ENCODE data around the gene SORCS2.
A peak's percentile ranks its signal among the peaks of the same experiment; 100 is the strongest.

The SORCS2 gene

DNA sequence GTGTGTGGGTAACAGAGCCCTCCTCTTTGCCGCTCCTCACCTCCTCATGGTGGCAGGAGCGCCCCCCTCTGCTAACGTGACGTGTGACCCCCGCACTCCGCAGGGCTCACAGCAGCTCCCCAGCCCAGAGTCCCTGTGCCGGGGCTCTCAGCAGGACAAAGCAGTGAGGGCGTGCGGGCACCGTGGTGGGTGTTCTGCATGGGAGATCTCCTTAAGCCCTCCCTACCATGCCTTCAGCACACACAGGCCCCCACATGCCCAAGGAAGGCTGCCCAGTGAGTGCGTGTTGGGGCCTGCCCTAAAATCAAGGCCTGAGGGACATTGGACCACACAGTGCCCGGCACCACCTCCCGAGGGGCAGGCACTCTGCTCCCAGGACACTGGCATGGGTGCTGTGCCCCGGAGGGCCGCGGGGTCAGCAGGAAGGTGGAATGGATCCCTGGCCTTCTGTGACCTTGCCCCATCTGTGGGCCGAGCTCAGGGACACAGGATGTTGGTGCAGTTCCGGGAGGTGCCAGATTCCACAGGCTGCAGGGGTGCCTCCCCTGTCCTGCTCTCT, 232.3 kb downstream of the SORCS2 start:
- peak; percentile 6 for DNase-seq
- no peak overlapping the region for H3K27ac Mint-ChIP-seq
- H3K4me3 Mint-ChIP-seq, result no peak overlapping the region
- peaks cover 2% of the 10 kb centered on the region for H3K27me3 Mint-ChIP-seq
- H3K4me1 Mint-ChIP-seq (ENCODE audit: low read depth), result no peaks in the 10 kb centered on the region
- H3K36me3 Mint-ChIP-seq (ENCODE audit: low read depth), result no peaks in the 10 kb centered on the region
- no peaks in the 10 kb centered on the region for H3K9me3 Mint-ChIP-seq

DNA sequence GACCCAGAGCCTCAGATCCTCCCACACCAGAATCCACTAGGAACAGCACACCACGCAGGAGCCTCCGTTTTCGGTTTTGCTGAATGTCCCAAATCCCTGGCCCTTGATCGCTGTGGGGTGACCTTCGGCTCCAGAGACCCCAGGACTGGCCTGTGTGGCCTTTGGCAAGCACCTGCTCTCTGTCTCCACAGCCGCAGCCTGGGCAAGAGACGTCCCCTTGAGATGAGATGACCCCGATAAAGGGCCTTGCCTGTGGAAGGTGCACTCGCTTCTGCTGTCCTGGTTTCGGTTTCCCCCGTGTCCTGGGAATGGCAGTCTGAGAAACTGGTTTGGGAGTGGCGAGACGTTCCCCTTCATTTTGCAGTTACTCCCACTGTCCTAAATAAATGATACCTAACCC, 232.8 kb downstream of the SORCS2 start:
- H3K4me3 Mint-ChIP-seq, result no peak overlapping the region
- H3K36me3 Mint-ChIP-seq (ENCODE audit: low read depth), result no peaks in the 10 kb centered on the region
- peaks cover 2% of the 10 kb centered on the region for H3K27me3 Mint-ChIP-seq
- H3K4me1 Mint-ChIP-seq (ENCODE audit: low read depth), result no peaks in the 10 kb centered on the region
- no peak overlapping the region for H3K27ac Mint-ChIP-seq
- DNase-seq, result peak; percentile 16
- H3K9me3 Mint-ChIP-seq, result no peaks in the 10 kb centered on the region

DNA sequence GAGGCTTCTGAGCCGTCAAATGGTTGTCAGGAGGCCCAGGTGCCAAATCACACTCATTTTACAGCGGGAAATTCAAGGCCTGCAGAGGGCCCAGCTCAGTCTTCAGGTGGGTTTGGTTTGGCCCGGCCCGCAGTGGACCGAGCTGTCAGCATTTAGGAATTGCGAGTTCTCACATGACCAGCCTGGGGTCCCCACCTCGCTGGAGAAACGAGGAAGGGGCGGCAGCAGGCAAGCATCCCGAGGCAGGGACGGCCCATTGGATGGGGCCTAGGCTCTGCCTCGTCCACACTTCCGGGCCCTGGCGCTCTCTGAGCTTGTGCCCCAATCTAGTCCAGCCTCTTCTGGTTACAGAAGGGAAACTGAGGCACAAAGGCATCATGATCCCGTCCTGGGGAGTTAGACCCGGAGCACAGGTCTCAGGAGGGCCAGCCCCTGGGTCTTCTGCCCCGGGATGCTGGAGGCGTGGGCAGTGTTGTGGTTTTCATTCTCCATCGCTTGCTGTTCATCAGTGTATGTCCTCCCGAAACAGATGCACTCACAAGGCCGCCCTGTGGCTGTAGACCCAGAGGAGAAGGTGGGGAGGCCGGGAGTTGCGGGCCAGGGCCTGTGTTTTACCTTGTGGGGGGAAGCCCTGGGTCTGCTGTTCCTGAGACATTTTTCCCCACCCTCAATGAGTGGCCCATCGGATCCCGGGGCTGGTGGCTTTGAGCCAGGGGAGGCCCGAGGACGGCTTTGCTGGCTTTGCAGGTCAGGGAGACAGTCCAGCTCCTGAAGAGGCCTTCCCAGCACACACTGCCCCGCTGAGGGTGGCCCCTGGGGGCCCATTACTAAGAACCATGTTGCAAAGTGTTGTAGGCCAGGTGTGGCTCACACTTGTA, 233.5 kb downstream of the SORCS2 start:
- H3K36me3 Mint-ChIP-seq (ENCODE audit: low read depth), result no peaks in the 10 kb centered on the region
- H3K9me3 Mint-ChIP-seq, result no peaks in the 10 kb centered on the region
- no peak overlapping the region for H3K4me3 Mint-ChIP-seq
- peak; percentile 12 for DNase-seq
- peaks cover 2% of the 10 kb centered on the region for H3K27me3 Mint-ChIP-seq
- H3K4me1 Mint-ChIP-seq (ENCODE audit: low read depth), result no peaks in the 10 kb centered on the region
- H3K27ac Mint-ChIP-seq, result no peak overlapping the region

DNA sequence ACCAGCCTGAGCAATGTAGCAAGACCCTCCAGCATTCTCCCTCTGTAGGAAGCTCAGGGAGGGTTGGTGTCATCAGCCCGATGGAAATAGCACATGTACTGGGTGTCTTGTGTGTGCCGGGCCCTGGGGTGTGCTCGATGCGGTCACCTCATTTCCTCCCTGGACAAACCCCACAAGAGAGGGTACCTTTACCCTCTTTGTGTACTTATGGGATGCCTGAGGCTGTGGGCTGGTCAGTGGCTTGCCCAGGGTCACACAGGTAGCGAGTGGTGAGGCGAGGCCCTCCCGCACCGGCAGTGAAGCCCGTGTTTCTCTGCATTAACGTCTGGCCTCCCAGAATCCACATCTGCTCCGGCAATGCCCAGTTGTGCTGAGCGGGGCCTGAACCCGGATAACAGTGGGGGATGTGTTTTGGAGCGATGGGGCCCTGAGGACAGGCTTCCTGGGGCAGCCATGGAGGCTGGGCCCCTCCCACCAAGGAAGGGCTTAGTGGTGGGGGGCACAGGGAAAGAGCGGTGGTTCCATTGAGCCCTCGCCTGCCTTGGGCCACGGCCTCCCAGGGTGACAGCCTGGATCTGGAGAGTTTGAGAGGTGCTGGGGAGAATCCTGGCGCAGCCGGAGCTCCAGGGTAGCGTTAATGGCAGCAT, 234.3 kb downstream of the SORCS2 start:
- H3K27me3 Mint-ChIP-seq, result peaks cover 2% of the 10 kb centered on the region
- no peaks in the 10 kb centered on the region for H3K4me1 Mint-ChIP-seq (ENCODE audit: low read depth)
- H3K4me3 Mint-ChIP-seq, result no peak overlapping the region
- no peaks in the 10 kb centered on the region for H3K36me3 Mint-ChIP-seq (ENCODE audit: low read depth)
- peak; percentile 5 for DNase-seq
- no peaks in the 10 kb centered on the region for H3K9me3 Mint-ChIP-seq
- no peak overlapping the region for H3K27ac Mint-ChIP-seq

DNA sequence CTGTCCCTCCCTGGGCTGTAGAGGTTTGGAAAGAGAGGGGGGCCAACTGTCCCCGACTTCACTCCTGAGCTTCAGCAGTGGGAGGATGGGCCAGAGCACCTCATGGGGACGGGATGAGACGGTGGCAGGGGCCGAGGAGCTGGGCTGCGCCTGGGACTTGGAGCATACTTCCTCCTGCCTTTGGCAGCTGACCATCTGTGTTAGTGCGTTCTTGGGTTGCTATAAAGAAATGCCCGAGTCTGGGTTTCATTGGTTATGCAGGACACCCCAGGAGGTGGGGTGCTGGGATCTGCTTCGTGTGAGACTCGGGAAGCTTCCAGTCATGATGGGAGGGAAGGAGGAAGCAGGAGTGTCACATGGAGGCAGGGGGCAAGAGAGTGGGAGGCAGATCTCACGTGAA, 235.0 kb downstream of the SORCS2 start:
- no peak overlapping the region for H3K4me3 Mint-ChIP-seq
- no peak overlapping the region for H3K27ac Mint-ChIP-seq
- H3K9me3 Mint-ChIP-seq, result no peaks in the 10 kb centered on the region
- H3K27me3 Mint-ChIP-seq, result peaks cover 2% of the 10 kb centered on the region
- no peaks in the 10 kb centered on the region for H3K4me1 Mint-ChIP-seq (ENCODE audit: low read depth)
- peak; percentile 18 for DNase-seq
- H3K36me3 Mint-ChIP-seq (ENCODE audit: low read depth), result no peaks in the 10 kb centered on the region

DNA sequence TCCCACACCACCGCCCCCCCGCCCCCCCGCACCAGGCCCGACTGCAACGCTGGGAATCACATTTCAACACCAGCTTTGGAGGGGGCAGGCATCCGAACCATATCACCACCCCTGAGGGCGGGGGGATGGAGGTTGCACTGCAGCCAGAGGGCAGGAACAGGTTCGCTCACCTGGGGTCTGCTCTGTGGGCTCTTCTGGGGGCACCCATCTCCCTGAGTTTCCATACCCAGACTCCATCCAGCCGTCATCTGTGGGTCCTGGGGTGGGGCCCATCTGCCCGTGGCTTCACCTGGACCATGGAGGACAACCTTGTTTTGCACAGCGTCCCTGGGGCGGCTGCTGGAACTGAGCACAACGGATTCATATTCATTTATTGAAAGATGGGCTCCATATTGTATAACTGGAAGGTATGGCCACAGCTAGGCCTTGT, 235.5 kb downstream of the SORCS2 start:
- DNase-seq, result no peak
- no peaks in the 10 kb centered on the region for H3K36me3 Mint-ChIP-seq (ENCODE audit: low read depth)
- no peak overlapping the region for H3K4me3 Mint-ChIP-seq
- no peak overlapping the region for H3K27ac Mint-ChIP-seq
- peaks cover 2% of the 10 kb centered on the region for H3K27me3 Mint-ChIP-seq
- H3K4me1 Mint-ChIP-seq (ENCODE audit: low read depth), result no peaks in the 10 kb centered on the region
- H3K9me3 Mint-ChIP-seq, result no peaks in the 10 kb centered on the region

DNA sequence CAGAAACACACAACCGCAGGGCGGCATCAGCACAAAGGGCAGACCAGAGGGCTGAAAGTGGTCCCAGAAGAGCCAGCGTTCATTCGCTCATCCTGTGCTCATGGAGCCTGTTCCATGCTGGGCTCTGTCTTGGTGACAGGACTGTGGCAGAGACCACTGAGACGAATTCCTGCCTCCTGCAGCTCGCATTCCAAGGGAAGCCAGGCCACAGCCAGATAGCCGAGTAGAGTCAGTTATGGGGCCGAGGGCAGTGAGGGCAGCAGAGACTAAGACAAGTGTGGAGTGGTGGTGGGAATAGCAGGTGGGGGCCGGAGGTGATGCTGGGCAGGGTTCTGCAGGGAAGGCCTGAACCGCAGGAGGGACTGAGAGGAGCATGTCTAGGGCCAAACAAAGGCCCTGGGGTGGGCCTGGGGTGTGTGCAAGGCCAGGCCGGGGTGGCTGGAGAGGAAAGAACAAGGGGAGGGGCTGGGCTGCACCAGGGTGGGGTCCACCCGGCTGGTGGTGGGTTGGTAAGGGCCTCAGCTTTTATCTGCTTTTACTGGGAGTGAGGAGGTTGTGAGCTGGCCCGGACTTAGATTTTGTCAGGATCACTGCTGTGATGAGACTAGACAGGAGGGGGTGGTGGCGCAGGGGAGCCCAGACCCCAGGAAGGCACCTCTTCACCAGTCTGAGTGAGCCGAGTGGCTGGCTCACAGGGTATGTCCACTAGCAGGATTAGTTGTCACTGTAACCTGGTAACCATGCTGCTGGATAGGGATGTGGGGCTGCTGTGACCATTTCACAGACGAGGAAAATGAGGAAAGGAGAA, 236.1 kb downstream of the SORCS2 start:
- peak; percentile 8 for DNase-seq
- Mint-ChIP-seq H3K36me3 (ENCODE audit: low read depth) (no peaks in the 10 kb centered on the region), H3K27ac (no peak overlapping the region), H3K9me3 (no peaks in the 10 kb centered on the region), H3K4me3 (no peak overlapping the region), H3K27me3 (peaks cover 2% of the 10 kb centered on the region), H3K4me1 (ENCODE audit: low read depth) (no peaks in the 10 kb centered on the region)

DNA sequence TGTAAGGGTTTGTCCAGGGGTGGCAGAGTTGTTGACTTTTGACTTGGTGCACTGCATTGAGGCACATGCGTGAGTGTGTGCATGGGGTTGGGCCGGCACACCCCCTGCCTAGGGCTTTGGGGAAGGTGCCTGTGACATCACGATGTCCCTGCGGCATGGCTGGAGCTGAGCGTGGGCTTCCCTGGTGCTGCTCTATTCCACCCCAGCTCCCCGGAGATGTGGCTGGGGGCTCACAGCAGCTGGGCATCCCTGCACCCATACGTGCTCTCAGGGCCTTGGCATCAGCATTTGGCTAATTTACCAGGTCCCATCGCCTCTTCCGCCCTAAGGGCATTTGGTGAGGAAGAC, 236.7 kb downstream of the SORCS2 start:
- no peak for DNase-seq
- Mint-ChIP-seq H3K27me3 (peaks cover 2% of the 10 kb centered on the region), H3K27ac (no peak overlapping the region), H3K4me1 (ENCODE audit: low read depth) (no peaks in the 10 kb centered on the region), H3K4me3 (no peak overlapping the region), H3K36me3 (ENCODE audit: low read depth) (no peaks in the 10 kb centered on the region), H3K9me3 (no peaks in the 10 kb centered on the region)

DNA sequence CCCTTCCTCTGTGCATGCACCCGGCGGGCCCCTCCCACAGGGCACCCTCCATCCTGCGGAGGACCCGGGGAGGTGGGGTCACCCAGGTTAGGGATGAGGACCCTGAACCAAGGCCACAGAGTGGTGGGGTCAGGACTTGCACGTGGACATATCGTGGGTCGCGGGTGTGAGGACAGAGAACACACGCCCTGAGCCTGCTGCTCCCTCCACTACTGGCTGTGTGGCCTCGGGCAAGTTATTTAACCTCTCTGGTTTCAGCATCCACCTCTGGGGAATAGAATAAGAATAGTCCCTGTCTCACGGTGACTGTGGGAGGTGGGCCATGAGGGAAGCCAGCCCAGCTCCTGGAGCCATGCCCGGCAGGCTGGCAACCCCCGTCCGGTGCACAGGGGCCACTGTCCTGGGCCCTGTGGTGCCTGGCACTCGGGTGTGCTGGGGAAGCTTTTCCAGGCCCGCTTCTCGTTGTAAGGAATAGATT, 237.3 kb downstream of the SORCS2 start:
- DNase-seq, result no peak
- H3K36me3 Mint-ChIP-seq (ENCODE audit: low read depth), result no peaks in the 10 kb centered on the region

DNA sequence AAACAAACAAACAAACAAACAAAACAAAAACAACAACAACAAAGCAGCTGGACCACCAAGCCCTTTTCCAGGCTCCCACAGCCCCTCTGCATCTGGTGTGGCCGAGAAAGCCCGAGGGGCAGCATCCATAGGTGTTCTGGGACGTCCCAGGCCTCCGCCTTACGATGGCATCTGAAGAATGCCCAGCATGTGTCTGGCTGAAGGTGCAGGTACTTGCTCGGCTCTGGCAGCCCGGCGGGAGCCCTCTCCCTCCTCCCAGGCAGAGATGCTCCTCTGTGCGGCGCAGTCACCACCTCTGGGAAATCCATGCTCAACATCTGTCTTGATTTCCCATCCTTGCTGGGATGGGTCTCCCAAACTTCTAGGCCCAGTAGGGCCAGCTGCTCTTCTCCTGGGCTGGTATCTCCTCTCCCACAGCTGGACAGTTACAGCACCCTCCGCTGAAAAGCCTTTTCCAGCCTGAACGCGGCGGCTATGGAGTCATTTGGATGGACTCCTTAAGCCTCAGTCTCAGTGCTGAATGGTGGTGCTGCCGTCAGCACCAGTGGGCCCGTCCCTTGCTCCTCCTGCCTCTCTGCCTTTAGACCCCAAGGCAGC, 238.1 kb downstream of the SORCS2 start:
- Mint-ChIP-seq H3K4me1 (ENCODE audit: low read depth) (no peaks in the 10 kb centered on the region), H3K4me3 (no peak overlapping the region), H3K9me3 (no peaks in the 10 kb centered on the region), H3K36me3 (ENCODE audit: low read depth) (no peaks in the 10 kb centered on the region), H3K27me3 (peaks cover 2% of the 10 kb centered on the region), H3K27ac (no peak overlapping the region)
- no peak for DNase-seq

More for the DNA sequence above, 237.3 kb downstream of the SORCS2 start:
- no peak overlapping the region for H3K27ac Mint-ChIP-seq
- no peaks in the 10 kb centered on the region for H3K9me3 Mint-ChIP-seq
- H3K4me3 Mint-ChIP-seq, result no peak overlapping the region
- H3K4me1 Mint-ChIP-seq (ENCODE audit: low read depth), result no peaks in the 10 kb centered on the region
- peaks cover 2% of the 10 kb centered on the region for H3K27me3 Mint-ChIP-seq

DNA sequence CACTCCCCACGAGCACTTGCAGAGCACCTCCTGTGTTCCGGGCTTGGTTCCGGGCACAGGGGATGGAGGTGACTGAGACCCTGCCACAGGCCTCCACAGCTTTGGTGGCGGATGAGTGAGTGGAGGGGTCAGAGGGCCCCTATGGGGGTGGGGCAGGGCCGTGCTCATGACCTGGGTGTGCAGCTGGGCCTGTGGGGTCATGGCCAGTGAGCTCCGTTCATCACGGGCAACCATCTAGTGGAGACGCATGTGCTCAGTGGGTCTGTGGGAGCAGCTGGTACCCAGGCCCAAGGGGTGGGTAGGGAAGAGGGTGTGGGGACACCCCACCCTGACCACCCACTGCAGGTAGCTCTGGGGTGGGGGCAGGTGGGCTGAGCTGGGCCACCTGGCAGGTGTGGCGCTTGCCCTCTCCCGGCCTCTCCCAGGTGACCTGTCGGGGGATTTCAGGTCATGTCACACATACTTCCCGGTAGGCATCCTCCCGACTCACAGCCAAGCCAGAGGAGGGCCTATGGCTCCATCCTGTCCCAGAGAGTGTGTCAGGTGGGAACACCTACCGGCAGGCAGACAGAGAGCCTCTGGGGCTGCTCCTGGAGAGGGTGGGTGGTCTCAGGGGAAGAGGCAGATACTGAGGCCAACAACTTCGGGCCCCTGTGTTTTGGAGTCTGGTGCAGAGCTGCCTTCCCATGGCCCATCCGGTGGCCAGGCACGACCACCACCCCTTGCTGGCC, 238.8 kb downstream of the SORCS2 start:
- H3K4me3 Mint-ChIP-seq, result no peak overlapping the region
- no peaks in the 10 kb centered on the region for H3K4me1 Mint-ChIP-seq (ENCODE audit: low read depth)
- no peak for DNase-seq
- H3K27me3 Mint-ChIP-seq, result peaks cover 2% of the 10 kb centered on the region
- no peaks in the 10 kb centered on the region for H3K9me3 Mint-ChIP-seq
- H3K27ac Mint-ChIP-seq, result no peak overlapping the region
- H3K36me3 Mint-ChIP-seq (ENCODE audit: low read depth), result no peaks in the 10 kb centered on the region

DNA sequence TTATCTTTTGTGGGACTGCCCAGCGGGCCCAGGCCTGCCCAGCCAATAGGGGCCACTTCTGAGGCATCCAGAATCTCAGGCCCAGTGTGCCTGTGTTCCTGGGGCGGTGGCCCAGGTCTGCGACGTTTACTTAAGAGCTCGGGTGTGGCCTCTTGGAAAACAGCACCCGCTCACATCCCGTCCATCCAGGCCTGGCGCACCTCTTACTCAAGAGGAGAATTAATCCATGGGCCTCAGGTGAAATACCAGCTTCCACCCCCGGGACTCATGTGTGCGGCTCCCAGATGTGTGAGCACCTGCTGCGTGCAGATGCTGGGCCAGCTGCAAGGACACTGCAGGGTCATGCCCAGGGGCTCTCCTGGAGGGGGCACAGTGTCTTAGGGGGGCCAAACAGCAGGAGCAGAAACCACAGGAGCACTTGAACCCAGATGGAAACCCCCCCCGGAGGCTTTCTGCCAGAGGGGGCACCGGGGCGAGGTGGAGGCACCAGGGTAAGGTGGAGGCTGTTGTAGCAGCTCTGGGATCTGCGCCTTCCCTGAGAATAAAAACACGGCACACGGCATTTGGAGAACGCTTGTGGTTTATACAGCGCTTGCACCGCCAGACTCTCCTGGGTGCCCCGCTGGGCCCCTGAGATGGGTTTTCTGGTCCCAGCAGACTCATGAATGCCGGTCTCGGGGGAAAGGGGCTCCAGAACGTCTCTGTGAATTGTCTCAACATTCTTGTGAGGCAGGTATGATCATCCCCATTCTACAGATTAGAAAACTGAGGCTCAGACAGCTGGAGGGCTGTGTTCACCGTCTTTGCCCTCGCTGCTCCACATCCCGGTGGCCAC, 239.6 kb downstream of the SORCS2 start:
- H3K9me3 Mint-ChIP-seq, result no peaks in the 10 kb centered on the region
- no peaks in the 10 kb centered on the region for H3K4me1 Mint-ChIP-seq (ENCODE audit: low read depth)
- H3K27me3 Mint-ChIP-seq, result peaks cover 2% of the 10 kb centered on the region
- H3K36me3 Mint-ChIP-seq (ENCODE audit: low read depth), result no peaks in the 10 kb centered on the region
- no peak for DNase-seq
- no peak overlapping the region for H3K4me3 Mint-ChIP-seq
- no peak overlapping the region for H3K27ac Mint-ChIP-seq
